Activated T-helper 1 cell treated with anti-CD3 and anti-CD28 coated beads, Interleukin-12 subunit alpha, Interleukin-12 subunit beta, Interleukin-2, Interleukin-4 antibody, amounts not matched to agents 30 ng/mL and 10 ng/mL and 1 ng/mL, durations not matched to agents 14 hours and 24 hours and 36 hours (primary cell): Measurements from ENCODE around the gene CADM4. TPM values are rescaled to one million over a fixed set of nuclear protein-coding genes. Genes with fewer than 3 reads are reported as not detected.
"Not testable (repeated sequence)": the region's sequence is repeated elsewhere in the genome, so short reads cannot be mapped to it uniquely, and the experiment has no call there.

Experiments
- DNase-seq: peaks from one replicate; pipeline ENCODE4 v3.0.0; 2021; ENCODE audit warnings: low spot score
- H3K27ac Mint-ChIP-seq: one replicate; pipeline ENCODE4 v1.8.0; 2021; ENCODE audit warnings: mild to moderate bottlenecking, mixed read lengths
- H3K27me3 Mint-ChIP-seq: one replicate; pipeline ENCODE4 v1.8.0; 2022; ENCODE audit warnings: mild to moderate bottlenecking, moderate library complexity, mixed read lengths; ENCODE audit not compliant: insufficient read depth
- H3K36me3 Mint-ChIP-seq: one replicate; pipeline ENCODE4 v1.8.0; 2021; ENCODE audit warnings: low read depth, mixed read lengths
- H3K4me1 Mint-ChIP-seq: one replicate; pipeline ENCODE4 v1.8.0; 2021; ENCODE audit warnings: low read depth, mixed read lengths
- H3K4me3 Mint-ChIP-seq: one replicate; pipeline ENCODE4 v1.8.0; 2021; ENCODE audit warnings: mild to moderate bottlenecking, moderate library complexity, mixed read lengths
- H3K9me3 Mint-ChIP-seq: one replicate; pipeline ENCODE4 v1.8.0; 2021; ENCODE audit warnings: mixed read lengths
- intact Hi-C: fragments of 100-400 bp; cut with micrococcal nuclease; formaldehyde crosslinking; loops from one replicate; pipeline ENCODE4 v1.15.1; 2024
- total RNA-seq: library from RNA; stranded (reverse); gene quantifications from 2 replicates; pipeline ENCODE4 v1.2.3, GENCODE V29; 2022

The CADM4 gene
- total RNA-seq, 1 donor from 2014 or later, result 0.39 TPM

DNA sequence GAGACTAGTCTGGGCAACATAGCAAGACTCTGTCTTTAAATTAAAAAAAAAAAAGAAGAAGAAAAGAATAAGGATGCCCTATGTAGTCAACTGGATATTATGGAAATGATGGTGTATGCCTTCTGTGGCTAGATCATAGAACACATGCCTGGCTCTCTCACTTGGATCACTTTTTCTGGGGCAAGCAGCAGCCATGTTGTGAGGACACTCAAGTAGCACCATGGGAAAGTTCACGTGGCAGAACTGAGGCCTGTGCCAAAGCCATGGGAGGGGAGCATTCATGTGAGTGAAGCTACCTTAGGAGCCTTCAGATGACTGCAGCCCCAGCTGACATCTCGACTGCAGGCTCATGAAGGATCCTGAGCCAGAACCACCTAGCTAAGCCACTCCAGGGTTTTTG, 18.4 kb upstream of the CADM4 start:
- H3K4me1 Mint-ChIP-seq, result peaks cover 6% of the 10 kb centered on the region
- intact Hi-C loops, result no loop called here
- peaks cover 40% of the 10 kb centered on the region for H3K36me3 Mint-ChIP-seq
- H3K4me3 Mint-ChIP-seq, result no peak overlapping the region
- no peak for DNase-seq
- H3K9me3 Mint-ChIP-seq, result peaks cover 4% of the 10 kb centered on the region
- no peak overlapping the region for H3K27ac Mint-ChIP-seq
- H3K27me3 Mint-ChIP-seq, result no peaks in the 10 kb centered on the region

DNA sequence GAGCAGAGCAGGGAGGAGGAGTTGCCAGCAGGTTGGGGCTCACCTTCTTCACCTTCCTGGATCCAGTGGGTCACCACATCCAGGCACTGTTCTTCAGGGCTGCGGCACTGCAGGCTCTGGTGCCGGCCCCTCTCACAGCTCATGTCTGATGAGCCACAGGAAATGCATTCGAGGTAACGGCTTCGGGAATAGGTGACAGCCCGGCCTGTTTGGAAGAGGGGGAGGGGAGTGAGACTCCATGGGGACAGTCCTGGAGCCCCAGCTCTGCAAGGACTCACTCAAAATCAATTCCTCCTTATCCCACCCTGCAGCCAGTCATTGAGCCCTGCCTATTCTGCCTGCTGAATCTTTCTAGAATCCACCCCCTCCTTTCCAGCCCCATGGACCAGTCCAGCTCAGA, 16.8 kb upstream of the CADM4 start:
- H3K4me1 Mint-ChIP-seq, result peaks cover 5% of the 10 kb centered on the region
- H3K36me3 Mint-ChIP-seq, result peaks cover 42% of the 10 kb centered on the region
- peaks cover 4% of the 10 kb centered on the region for H3K9me3 Mint-ChIP-seq
- H3K4me3 Mint-ChIP-seq, result no peak overlapping the region
- intact Hi-C loops, result no loop called here
- no peak overlapping the region for H3K27ac Mint-ChIP-seq
- no peak for DNase-seq
- no peaks in the 10 kb centered on the region for H3K27me3 Mint-ChIP-seq

GRCh38 chr19:43652546-43652874, 12.9 kb upstream of the CADM4 start:
- Mint-ChIP-seq H3K27ac (no peak overlapping the region), H3K4me3 (no peak overlapping the region), H3K27me3 (no peaks in the 10 kb centered on the region), H3K4me1 (peaks cover 5% of the 10 kb centered on the region), H3K9me3 (no peaks in the 10 kb centered on the region), H3K36me3 (peaks cover 36% of the 10 kb centered on the region)
- intact Hi-C loops, result no loop called here
- DNase-seq, result no peak

- H3K27ac Mint-ChIP-seq, result no peak overlapping the region
- no peaks in the 10 kb centered on the region for H3K27me3 Mint-ChIP-seq
- intact Hi-C loops, result no loop called here
- H3K4me1 Mint-ChIP-seq, result peaks cover 5% of the 10 kb centered on the region
- H3K36me3 Mint-ChIP-seq, result peaks cover 36% of the 10 kb centered on the region
- DNase-seq, result peak; percentile 17
- no peak overlapping the region for H3K4me3 Mint-ChIP-seq
- no peaks in the 10 kb centered on the region for H3K9me3 Mint-ChIP-seq
Observed at GRCh38 chr19:43651758-43652545, 12.3 kb upstream of the CADM4 start.

DNA sequence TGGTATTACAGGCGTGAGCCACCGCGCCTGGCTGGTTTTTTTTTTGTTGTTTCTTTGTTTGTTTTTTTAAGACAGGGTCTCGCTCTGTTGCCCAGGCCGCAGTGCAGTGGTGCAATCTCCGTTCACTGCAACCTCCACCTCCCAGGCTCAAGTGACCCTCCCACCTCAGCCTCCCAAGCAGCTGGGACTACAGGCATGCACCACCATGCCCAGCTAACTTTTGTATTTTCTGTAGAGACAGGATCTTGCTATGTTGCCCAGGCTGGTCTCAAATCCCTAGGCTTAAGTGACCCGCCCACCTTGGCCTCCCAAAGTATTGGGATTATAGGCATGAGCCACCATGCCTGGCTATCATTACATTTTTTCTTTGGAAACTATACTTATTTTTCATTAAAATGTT, 10.6 kb upstream of the CADM4 start:
- H3K27ac Mint-ChIP-seq, DNase-seq, H3K4me1 Mint-ChIP-seq, H3K27me3 Mint-ChIP-seq, H3K4me3 Mint-ChIP-seq, H3K9me3 Mint-ChIP-seq, intact Hi-C loops: not testable (repeated sequence)
- peaks cover 29% of the 10 kb centered on the region for H3K36me3 Mint-ChIP-seq

DNA sequence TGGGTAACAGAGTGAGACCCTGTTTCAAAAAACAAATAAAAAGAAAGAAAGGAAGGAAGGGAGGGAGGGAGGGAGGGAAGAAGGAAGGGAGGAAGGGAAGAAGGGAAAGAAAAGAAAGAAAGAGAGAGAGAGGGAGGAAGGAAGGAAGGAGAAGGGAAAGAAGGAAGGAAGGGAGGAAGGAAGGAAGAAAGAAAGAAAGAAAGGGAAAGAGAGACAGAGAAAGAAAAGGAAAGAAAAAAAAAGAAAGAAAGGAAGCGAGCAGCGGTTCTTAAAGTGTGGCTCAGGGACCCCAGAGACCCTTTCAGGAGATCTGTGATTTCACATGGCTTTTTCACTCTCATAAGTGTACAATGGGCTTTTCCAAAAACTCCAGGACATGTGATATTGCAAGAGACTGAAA, 9.9 kb upstream of the CADM4 start:
- peaks cover 5% of the 10 kb centered on the region for H3K4me1 Mint-ChIP-seq
- H3K4me3 Mint-ChIP-seq, result no peak overlapping the region
- H3K27ac Mint-ChIP-seq, result no peak overlapping the region
- intact Hi-C loops, result loop anchor here (10.0 kb wide), 1 partner anchor 205 kb away; no protein-coding TSS in a partner anchor
- H3K36me3 Mint-ChIP-seq, result peaks cover 25% of the 10 kb centered on the region
- no peak for DNase-seq
- H3K27me3 Mint-ChIP-seq, result no peaks in the 10 kb centered on the region
- H3K9me3 Mint-ChIP-seq, result no peaks in the 10 kb centered on the region

GRCh38 chr19:43648633-43649032, 9.0 kb upstream of the CADM4 start:
- H3K4me3 Mint-ChIP-seq, result no peak overlapping the region
- intact Hi-C loops, result loop anchor here (10.0 kb wide), 1 partner anchor 204 kb away; no protein-coding TSS in a partner anchor
- H3K9me3 Mint-ChIP-seq, result no peaks in the 10 kb centered on the region
- H3K36me3 Mint-ChIP-seq, result peaks cover 22% of the 10 kb centered on the region
- peaks cover 5% of the 10 kb centered on the region for H3K4me1 Mint-ChIP-seq
- peak overlapping the region; percentile 36 for H3K27ac Mint-ChIP-seq
- no peaks in the 10 kb centered on the region for H3K27me3 Mint-ChIP-seq
- DNase-seq, result no peak

DNA sequence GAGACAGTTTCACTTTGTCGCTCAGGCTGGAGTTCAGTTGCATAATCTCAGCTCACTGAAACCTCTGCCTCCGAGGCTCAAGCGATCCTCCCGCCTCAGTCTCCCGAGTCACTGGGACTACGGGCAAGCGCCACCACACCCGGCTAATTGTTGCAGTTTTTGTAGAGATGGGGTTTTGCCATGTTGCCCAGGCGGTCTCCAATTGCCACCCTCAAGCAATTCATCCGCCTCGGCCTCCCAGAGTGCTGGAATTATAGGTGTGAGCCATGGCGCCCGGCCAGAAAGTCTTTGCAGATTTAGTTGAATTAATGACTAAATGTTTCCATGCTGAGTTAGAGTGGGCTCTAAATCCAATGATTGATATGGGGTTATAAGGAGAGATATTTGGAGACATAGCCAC, 4.5 kb upstream of the CADM4 start:
- Mint-ChIP-seq H3K4me3 (no peak overlapping the region), H3K36me3 (peaks cover 13% of the 10 kb centered on the region), H3K4me1 (no peaks in the 10 kb centered on the region), H3K27ac (no peak overlapping the region), H3K27me3 (peaks cover 14% of the 10 kb centered on the region), H3K9me3 (no peaks in the 10 kb centered on the region)
- intact Hi-C loops, result loop anchor here (10.0 kb wide), 1 partner anchor 199 kb away; no protein-coding TSS in a partner anchor
- DNase-seq, result no peak

DNA sequence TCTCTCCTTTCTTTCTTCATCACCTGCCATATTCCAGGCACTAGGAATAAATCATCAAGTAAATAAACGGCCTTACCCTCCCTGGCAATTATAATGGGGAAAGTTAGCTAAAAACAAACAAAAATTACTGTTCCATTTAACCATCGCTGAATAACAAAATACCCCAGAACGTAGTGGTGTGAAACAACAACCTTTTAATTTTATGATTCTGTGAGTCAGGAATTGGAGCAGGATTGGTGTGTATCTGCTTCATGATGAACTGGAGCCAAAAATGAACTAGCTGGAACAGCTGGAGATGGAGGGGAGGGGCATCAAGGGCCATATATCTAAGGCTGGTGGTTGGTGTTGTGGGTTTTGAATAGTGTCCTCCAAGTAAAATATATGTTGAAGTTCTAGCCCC, 3.7 kb upstream of the CADM4 start:
- no peak for DNase-seq
- H3K9me3 Mint-ChIP-seq, result no peaks in the 10 kb centered on the region
- H3K4me3 Mint-ChIP-seq, result no peak overlapping the region
- no peaks in the 10 kb centered on the region for H3K4me1 Mint-ChIP-seq
- H3K27me3 Mint-ChIP-seq, result peaks cover 23% of the 10 kb centered on the region
- intact Hi-C loops, result loop anchor here (10.0 kb wide), 1 partner anchor 199 kb away; no protein-coding TSS in a partner anchor
- no peak overlapping the region for H3K27ac Mint-ChIP-seq
- H3K36me3 Mint-ChIP-seq, result peaks cover 8% of the 10 kb centered on the region

DNA sequence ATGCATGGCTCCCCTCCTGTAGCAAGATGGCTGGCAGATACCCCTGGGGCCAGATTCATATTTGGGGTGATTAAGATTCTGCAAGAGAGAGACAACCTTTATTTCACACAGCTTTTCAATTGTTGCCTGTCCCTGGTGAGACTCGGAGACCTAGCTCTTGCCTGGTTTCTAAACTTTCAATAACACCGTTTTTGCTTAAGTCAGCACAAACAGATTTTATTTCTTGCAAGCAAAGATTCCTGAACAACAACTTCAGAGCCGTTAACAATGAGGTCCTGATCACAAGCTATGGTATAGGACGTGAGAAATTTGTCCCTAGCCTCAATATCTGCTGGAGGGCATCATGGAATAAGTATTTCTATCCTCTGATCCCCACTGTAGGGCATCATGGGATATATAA, 2.9 kb upstream of the CADM4 start:
- no peak overlapping the region for H3K4me3 Mint-ChIP-seq
- H3K4me1 Mint-ChIP-seq, result no peaks in the 10 kb centered on the region
- H3K9me3 Mint-ChIP-seq, result no peaks in the 10 kb centered on the region
- intact Hi-C loops, result loop anchor here (10.0 kb wide), 1 partner anchor 198 kb away; no protein-coding TSS in a partner anchor
- no peak for DNase-seq
- no peak overlapping the region for H3K27ac Mint-ChIP-seq
- H3K27me3 Mint-ChIP-seq, result peaks cover 31% of the 10 kb centered on the region
- H3K36me3 Mint-ChIP-seq, result peaks cover 7% of the 10 kb centered on the region

DNA sequence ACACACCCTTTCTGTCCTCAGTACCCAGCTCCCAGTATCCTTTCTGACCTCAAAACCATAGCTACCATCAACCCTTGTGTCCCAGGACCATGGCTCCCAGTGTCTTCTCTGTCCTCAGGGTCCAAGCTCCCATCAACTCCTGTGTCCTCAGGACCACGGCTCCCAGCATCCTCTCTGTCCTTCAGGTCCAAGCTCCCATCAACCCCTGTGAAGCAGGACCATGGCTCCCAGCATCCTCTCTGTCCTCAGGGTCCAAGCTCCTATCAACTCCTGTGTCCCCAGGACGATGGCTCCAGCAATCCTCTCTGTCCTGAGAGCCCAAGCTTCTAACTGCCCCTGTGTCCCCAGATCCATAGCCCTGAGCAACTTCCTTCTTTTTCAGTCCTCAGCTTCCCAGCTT, 1.7 kb upstream of the CADM4 start:
- H3K9me3 Mint-ChIP-seq, result no peaks in the 10 kb centered on the region

DNA sequence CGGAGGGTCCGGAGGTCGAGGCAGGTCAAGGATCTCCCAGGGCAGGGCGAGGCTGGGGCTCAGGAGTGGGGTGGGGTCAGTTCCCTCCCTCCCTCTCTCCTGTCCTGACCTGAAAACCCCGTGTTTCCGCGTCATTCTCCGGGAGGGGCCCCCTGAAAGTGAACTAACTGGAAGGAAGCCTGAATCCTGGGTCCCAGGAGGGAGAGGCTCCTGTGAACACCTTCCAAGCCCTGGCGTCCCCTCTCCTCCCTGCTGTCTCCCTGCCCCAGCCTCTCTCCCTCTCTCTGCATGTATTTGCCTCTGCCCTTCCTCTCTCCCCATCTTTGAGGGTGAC, 741 bp upstream of the CADM4 start:
- intact Hi-C loops, result loop anchor here (1.0 to 10.0 kb wide), 2 partner anchors 20 to 196 kb away; no protein-coding TSS in a partner anchor
- peak overlapping the region; percentile 80 for H3K4me3 Mint-ChIP-seq
- no peaks in the 10 kb centered on the region for H3K9me3 Mint-ChIP-seq
- H3K27me3 Mint-ChIP-seq, result peaks cover 38% of the 10 kb centered on the region
- no peak overlapping the region for H3K27ac Mint-ChIP-seq
- H3K36me3 Mint-ChIP-seq, result no peaks in the 10 kb centered on the region
- DNase-seq, result no peak
- no peaks in the 10 kb centered on the region for H3K4me1 Mint-ChIP-seq

More for the DNA sequence above, 1.7 kb upstream of the CADM4 start:
- Mint-ChIP-seq H3K27me3 (peaks cover 37% of the 10 kb centered on the region), H3K4me1 (no peaks in the 10 kb centered on the region), H3K27ac (peak overlapping the region; percentile 46), H3K36me3 (peaks cover 1% of the 10 kb centered on the region), H3K4me3 (peak overlapping the region; percentile 74)
- intact Hi-C loops, result loop anchor here (10.0 kb wide), 1 partner anchor 197 kb away; no protein-coding TSS in a partner anchor
- DNase-seq, result no peak

- Mint-ChIP-seq H3K4me1 (no peaks in the 10 kb centered on the region), H3K36me3 (no peaks in the 10 kb centered on the region), H3K4me3 (peak overlapping the region; percentile 77), H3K27me3 (peaks cover 43% of the 10 kb centered on the region), H3K9me3 (no peaks in the 10 kb centered on the region), H3K27ac (peak overlapping the region; percentile 46)
- intact Hi-C loops, result loop anchor here (1.0 kb wide), 2 partner anchors 29 to 176 kb away; no protein-coding TSS in a partner anchor
- DNase-seq, result no peak
Observed at GRCh38 chr19:43638995-43639518, 593 bp downstream of the CADM4 start.
